OCI-LY3 (cell line): Measurements from ENCODE around the gene DOK3.

Experiments
- H2AFZ ChIP-seq: fragments of 200-600, 300-600 bp; shearing (Covaris generic); 2 replicates; pipeline ENCODE4 v1.6.0; 2014; ENCODE audit warnings: antibody characterized with exemption, low read depth, low read length
- H3K27ac ChIP-seq: fragments of 200-600, 300-600 bp; sonication (generic); 2 replicates; pipeline ENCODE4 v1.5.1; 2014; ENCODE audit warnings: mild to moderate bottlenecking, low read length, moderate library complexity, mixed read lengths
- H3K27me3 ChIP-seq: fragments of 200-600, 300-600 bp; sonication (generic); 2 replicates; pipeline ENCODE4 v1.6.1; 2014; ENCODE audit warnings: low read depth, low read length, mixed read lengths
- H3K36me3 ChIP-seq: fragments of 200-600, 300-600 bp; sonication (generic); replicated peaks from 2 replicates; pipeline ENCODE3; 2014; ENCODE audit warnings: low read depth, low read length, mixed read lengths
- H3K4me1 ChIP-seq: fragments of 300-600, 200-600 bp; sonication (generic); 2 replicates; pipeline ENCODE4 v1.6.1; 2014; ENCODE audit warnings: low read length, mixed read lengths
- H3K4me2 ChIP-seq: fragments of 200-600, 300-600 bp; sonication (generic); 2 replicates; pipeline ENCODE4 v1.6.1; 2014; ENCODE audit warnings: low read length, mixed read lengths
- H3K4me3 ChIP-seq: fragments of 300-600, 200-600 bp; sonication (generic); 2 replicates; pipeline ENCODE4 v1.5.1; 2014; ENCODE audit warnings: antibody characterized with exemption, mild to moderate bottlenecking, low read length, moderate library complexity
- H3K79me2 ChIP-seq: fragments of 300-600, 200-600 bp; shearing (Covaris generic); 2 replicates; pipeline ENCODE4 v1.6.1; 2014; ENCODE audit warnings: mild to moderate bottlenecking, low read length, mixed read lengths
- H3K9ac ChIP-seq: fragments of 300-600, 200-600 bp; shearing (Covaris generic); 2 replicates; pipeline ENCODE4 v1.6.0; 2014; ENCODE audit warnings: mild to moderate bottlenecking, low read length, moderate library complexity
- H3K9me3 ChIP-seq: fragments of 200-600, 300-600 bp; shearing (Covaris generic); 2 replicates; pipeline ENCODE4 v1.6.1; 2014; ENCODE audit warnings: low read length, mixed read lengths; ENCODE audit not compliant: insufficient read depth
- H4K20me1 ChIP-seq: fragments of 200-600, 300-600 bp; sonication (generic); 2 replicates; pipeline ENCODE4 v1.6.1; 2016; ENCODE audit warnings: low read length, mixed read lengths; ENCODE audit not compliant: insufficient read depth
- CTCF ChIP-seq: fragments of 200-600, 300-600 bp; sonication (generic); IDR thresholded peaks from 2 replicates; pipeline ENCODE4 v1.5.1; 2014; ENCODE audit warnings: antibody characterized with exemption, low read length, low read depth
- EZH2phosphoT487 ChIP-seq: fragments of 200-600 bp; shearing (Covaris generic); IDR thresholded peaks from 2 replicates; pipeline ENCODE4 v1.6.1; 2018; ENCODE audit warnings: antibody characterized with exemption, mixed run types, low read depth

The DOK3 gene

GRCh38 chr5:177550122-177550521 lies 40.5 kb upstream of the DOK3 start:
- Histone ChIP-seq H3K4me2 (no peak overlapping the region), H4K20me1 (peaks cover 31% of the 10 kb centered on the region)

GRCh38 chr5:177548495-177548894 lies 38.9 kb upstream of the DOK3 start:
- no peak overlapping the region for H3K9ac ChIP-seq
- H3K79me2 ChIP-seq, result peaks cover 67% of the 10 kb centered on the region
- TF ChIP-seq CTCF (no peak), EZH2phosphoT487 (no peak)
- H4K20me1 ChIP-seq, result peaks cover 32% of the 10 kb centered on the region
- H3K27me3 ChIP-seq, result no peaks in the 10 kb centered on the region
- peaks cover 9% of the 10 kb centered on the region for H3K4me1 ChIP-seq
- no peak overlapping the region for H3K4me2 ChIP-seq
- no peaks in the 10 kb centered on the region for H3K9me3 ChIP-seq
- peaks cover 17% of the 10 kb centered on the region for H3K36me3 ChIP-seq
- H2AFZ ChIP-seq, result no peak overlapping the region
- H3K4me3 ChIP-seq, result no peak overlapping the region
- H3K27ac ChIP-seq, result no peak overlapping the region

More at GRCh38 chr5:177550122-177550521, 40.5 kb upstream of the DOK3 start:
- H3K9ac ChIP-seq, result no peak overlapping the region
- H3K79me2 ChIP-seq, result peaks cover 66% of the 10 kb centered on the region
- no peak overlapping the region for H2AFZ ChIP-seq
- TF ChIP-seq EZH2phosphoT487, result no peak
- no peak for TF ChIP-seq CTCF
- no peaks in the 10 kb centered on the region for H3K27me3 ChIP-seq
- H3K4me1 ChIP-seq, result peaks cover 9% of the 10 kb centered on the region
- peaks cover 17% of the 10 kb centered on the region for H3K36me3 ChIP-seq
- no peaks in the 10 kb centered on the region for H3K9me3 ChIP-seq
- no peak overlapping the region for H3K27ac ChIP-seq
- no peak overlapping the region for H3K4me3 ChIP-seq

GRCh38 chr5:177547736-177548135 lies 38.1 kb upstream of the DOK3 start:
- peaks cover 32% of the 10 kb centered on the region for H4K20me1 ChIP-seq
- TF ChIP-seq CTCF (no peak), EZH2phosphoT487 (no peak)
- H3K9me3 ChIP-seq, result no peaks in the 10 kb centered on the region
- H3K9ac ChIP-seq, result no peak overlapping the region
- H3K27ac ChIP-seq, result no peak overlapping the region
- H3K4me1 ChIP-seq, result peaks cover 2% of the 10 kb centered on the region; the same call in 1 of the 2 replicates
- no peaks in the 10 kb centered on the region for H3K27me3 ChIP-seq
- H3K4me2 ChIP-seq, result no peak overlapping the region
- peaks cover 18% of the 10 kb centered on the region for H3K36me3 ChIP-seq
- peaks cover 67% of the 10 kb centered on the region for H3K79me2 ChIP-seq
- no peak overlapping the region for H2AFZ ChIP-seq
- no peak overlapping the region for H3K4me3 ChIP-seq

- Histone ChIP-seq H3K4me3 (no peak overlapping the region), H3K9ac (no peak overlapping the region), H3K4me1 (no peaks in the 10 kb centered on the region), H4K20me1 (peaks cover 43% of the 10 kb centered on the region), H3K36me3 (peaks cover 15% of the 10 kb centered on the region), H3K79me2 (peaks cover 65% of the 10 kb centered on the region), H3K27me3 (no peaks in the 10 kb centered on the region), H2AFZ (no peak overlapping the region), H3K4me2 (no peak overlapping the region), H3K9me3 (no peaks in the 10 kb centered on the region), H3K27ac (no peak overlapping the region)
- TF ChIP-seq EZH2phosphoT487 (no peak), CTCF (no peak)
These were observed 36.7 kb upstream of the DOK3 start for GRCh38 chr5:177546258-177546741.
